ENCODE measurements around the gene FBXO34.

DNA sequence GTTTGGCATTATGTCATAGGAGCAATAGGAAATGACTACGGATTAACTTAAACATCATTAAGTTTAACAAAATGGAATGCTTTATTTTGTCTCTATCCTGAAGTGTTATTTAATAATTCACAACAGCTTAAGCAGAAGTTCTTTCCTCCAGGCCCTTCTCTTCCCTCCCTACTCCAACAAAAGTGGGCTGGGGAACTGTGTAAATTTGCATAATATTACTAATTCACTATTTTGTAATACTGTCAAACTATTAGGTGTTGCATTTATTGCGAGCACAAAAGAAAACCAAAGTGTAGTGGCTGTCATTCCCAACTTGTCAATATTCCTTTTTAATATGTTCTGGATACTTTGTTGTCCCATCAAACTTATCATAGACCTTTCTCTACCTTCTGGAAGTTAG, 70.6 kb downstream of the FBXO34 start:
- no peak for TF ChIP-seq CTCF (IDR thresholded peaks at IDR 0.05; ENCODE audit: poor library complexity)
- TF ChIP-seq EZH2 (IDR thresholded peaks at IDR 0.05; ENCODE audit: borderline replicate concordance): no peak

Data from hepatocyte (in vitro differentiated cells).